H1 (cell line): ENCODE results near the gene PTPA. TPM values are rescaled to one million over a fixed set of nuclear protein-coding genes. Genes with fewer than 3 reads are reported as not detected.

Source experiments
- CTCF ChIA-PET: fragments of 300-600 bp; sonication (Branson Sonifier 250); formaldehyde crosslinking; loops from one replicate; lab custom pipeline; 2021; ENCODE audit not compliant: partially characterized antibody; lab: Charles Lee
- POLR2A ChIA-PET: fragments of 300-600 bp; sonication (Branson Sonifier 250); formaldehyde crosslinking; loops from one replicate; lab custom pipeline; 2021; ENCODE audit warnings: inconsistent platforms; ENCODE audit not compliant: partially characterized antibody; lab: Charles Lee
- DNase-seq, 2 experiments: peaks; one replicate each; pipeline versions ENCODE4 v3.0.0 to v3.0.0-alpha.2; 2010 to 2022; ENCODE audit warnings: low spot score in 2 of 2, low read depth in 1 of 2, mixed read lengths in 1 of 2
- FAIRE-seq: peaks from 2 replicates; lab custom pipeline; 2011; peaks lifted over from hg19 to GRCh38; lab: Jason Lieb, UNC
- H2AFZ ChIP-seq: 2 replicates; pipeline ENCODE4 v1.8.1; 2012; ENCODE audit warnings: low read length, inconsistent platforms
- H2AK5ac ChIP-seq: 2 replicates; pipeline ENCODE4 v1.6.1; 2013; ENCODE audit warnings: low read depth, low read length
- H2BK120ac ChIP-seq: replicated peaks from 2 replicates; pipeline ENCODE3; 2013; ENCODE audit warnings: low read depth, low read length, inconsistent platforms
- H2BK12ac ChIP-seq: 2 replicates; pipeline ENCODE4 v1.6.1; 2013; ENCODE audit warnings: low read depth, low read length
- H2BK15ac ChIP-seq: 2 replicates; pipeline ENCODE4 v1.6.1; 2013; ENCODE audit warnings: low read length
- H2BK20ac ChIP-seq: 2 replicates; pipeline ENCODE4 v1.6.1; 2013; ENCODE audit warnings: low read length
- H2BK5ac ChIP-seq: 2 replicates; pipeline ENCODE4 v1.6.1; 2013; ENCODE audit warnings: low read depth, low read length
- H3K14ac ChIP-seq: 2 replicates; pipeline ENCODE4 v1.6.1; 2013; ENCODE audit warnings: inconsistent platforms; ENCODE audit not compliant: insufficient read length
- H3K18ac ChIP-seq: 2 replicates; pipeline ENCODE4 v1.6.1; 2013; ENCODE audit warnings: low read length; ENCODE audit errors: extremely low read depth
- H3K23ac ChIP-seq: 2 replicates; pipeline ENCODE4 v1.6.1; 2013; ENCODE audit warnings: inconsistent platforms; ENCODE audit not compliant: insufficient read length
- H3K23me2 ChIP-seq: 2 replicates; pipeline ENCODE4 v1.6.1; 2013; ENCODE audit warnings: low read depth, low read length
- H3K27ac ChIP-seq: 2 replicates; pipeline ENCODE4 v1.6.1; 2011; ENCODE audit warnings: low read depth, low read length, inconsistent platforms
- H3K27me3 ChIP-seq, 4 experiments: replicated peaks in 1 of 4; 1 replicate in 1 of 4; 2 replicates in 3 of 4; pipeline versions ENCODE4 v1.6.1 to v1.8.1; 2011 to 2013; ENCODE audit warnings: low read length in 3 of 4, mild to moderate bottlenecking in 3 of 4, inconsistent platforms in 2 of 4, mixed read lengths in 2 of 4, moderate library complexity in 1 of 4; ENCODE audit not compliant: control insufficient read depth in 3 of 4, insufficient read depth in 3 of 4; ENCODE audit errors: extremely low read depth in 1 of 4
- H3K36me3 ChIP-seq, 4 experiments: 2 replicates each; pipeline versions ENCODE4 v1.6.1 to v1.8.1; 2011 to 2013; ENCODE audit warnings: mild to moderate bottlenecking in 4 of 4, low read length in 3 of 4, moderate library complexity in 2 of 4, control low read depth in 1 of 4, inconsistent platforms in 1 of 4; ENCODE audit not compliant: insufficient read depth in 4 of 4, control insufficient read depth in 2 of 4
- H3K4ac ChIP-seq: replicated peaks from 2 replicates; pipeline ENCODE3; 2013; ENCODE audit warnings: low read length, low read depth, mixed read lengths, inconsistent platforms; ENCODE audit not compliant: insufficient read length
- H3K4me1 ChIP-seq, 4 experiments: replicated peaks in 1 of 4; 1 replicate in 1 of 4; 2 replicates in 3 of 4; pipeline versions ENCODE4 v1.6.1 to v1.8.1; 2011 to 2013; ENCODE audit warnings: low read length in 3 of 4, inconsistent platforms in 2 of 4, mixed read lengths in 1 of 4; ENCODE audit not compliant: insufficient read depth in 4 of 4, control insufficient read depth in 3 of 4
- H3K4me2 ChIP-seq, 2 experiments: 2 replicates each; pipeline versions ENCODE4 v1.6.1 to v1.8.1; 2011 to 2013; ENCODE audit warnings: low read depth in 2 of 2, low read length in 2 of 2, control low read depth in 1 of 2, inconsistent platforms in 1 of 2, mild to moderate bottlenecking in 1 of 2; ENCODE audit not compliant: insufficient read depth in 1 of 2
- H3K4me3 ChIP-seq, 4 experiments: fragments of 200-600, 300-600 bp in 1 of 4; sonication (generic), shearing (Covaris generic), sonication (Bioruptor Twin) in 1 of 4; 2 replicates each; pipeline versions ENCODE4 v1.5.1 to v1.8.1; 2011 to 2016; ENCODE audit warnings: low read length in 4 of 4, low read depth in 3 of 4, control low read depth in 2 of 4, inconsistent platforms in 2 of 4, mild to moderate bottlenecking in 2 of 4, mixed read lengths in 1 of 4, moderate library complexity in 1 of 4; ENCODE audit not compliant: insufficient read depth in 2 of 4; ENCODE audit errors: extremely low read depth in 1 of 4
- H3K56ac ChIP-seq: replicated peaks from 2 replicates; pipeline ENCODE3; 2013; ENCODE audit warnings: low read depth, mild to moderate bottlenecking, mixed read lengths, low read length, inconsistent platforms; ENCODE audit not compliant: insufficient read length
- H3K79me1 ChIP-seq: 2 replicates; pipeline ENCODE4 v1.6.1; 2013; ENCODE audit warnings: low read depth, low read length, control low read depth
- H3K79me2 ChIP-seq, 2 experiments: 2 replicates each; pipeline versions ENCODE4 v1.6.1 to v1.8.1; 2012 to 2013; ENCODE audit warnings: low read length in 2 of 2, mild to moderate bottlenecking in 2 of 2, inconsistent platforms in 1 of 2; ENCODE audit not compliant: insufficient read depth in 2 of 2, control insufficient read depth in 1 of 2
- H3K9ac ChIP-seq, 4 experiments: replicated peaks in 1 of 4; 1 replicate in 1 of 4; 2 replicates in 3 of 4; pipeline versions ENCODE4 v1.6.1 to v1.8.1; 2011 to 2013; ENCODE audit warnings: low read depth in 3 of 4, low read length in 3 of 4, control low read depth in 2 of 4, mild to moderate bottlenecking in 2 of 4, moderate library complexity in 2 of 4, inconsistent platforms in 1 of 4; ENCODE audit errors: extremely low read depth in 1 of 4
- H3K9me3 ChIP-seq, 2 experiments: 2 replicates each; pipeline versions ENCODE4 v1.6.1 to v1.8.1; 2012 to 2013; ENCODE audit warnings: mild to moderate bottlenecking in 2 of 2, moderate library complexity in 2 of 2, control low read depth in 1 of 2, inconsistent platforms in 1 of 2, low read depth in 1 of 2, low read length in 1 of 2, mixed read lengths in 1 of 2; ENCODE audit not compliant: insufficient read depth in 2 of 2
- H4K20me1 ChIP-seq, 2 experiments: replicated peaks in 1 of 2; 2 replicates each; pipeline versions ENCODE3 to v1.8.1; 2011 to 2013; ENCODE audit warnings: inconsistent platforms in 2 of 2, low read length in 2 of 2, mild to moderate bottlenecking in 1 of 2; ENCODE audit not compliant: insufficient read depth in 2 of 2, control insufficient read depth in 1 of 2
- H4K5ac ChIP-seq: 2 replicates; pipeline ENCODE4 v1.6.1; 2013; ENCODE audit warnings: low read length, low read depth, mixed read lengths, inconsistent platforms; ENCODE audit not compliant: insufficient read length
- H4K8ac ChIP-seq: 2 replicates; pipeline ENCODE4 v1.8.0; 2013; ENCODE audit warnings: mild to moderate bottlenecking, moderate library complexity, low read length, inconsistent platforms; ENCODE audit not compliant: insufficient read depth; ENCODE audit errors: extremely low read depth
- H4K91ac ChIP-seq: replicated peaks from 2 replicates; pipeline ENCODE3; 2013; ENCODE audit warnings: low read length, mixed read lengths, inconsistent platforms; ENCODE audit not compliant: insufficient read length
- BRCA1 ChIP-seq: IDR thresholded peaks from 2 replicates; pipeline ENCODE4 v1.6.1; 2012; ENCODE audit warnings: low read depth, low read length, improper control_type of control experiment
- EZH2 ChIP-seq: fragments of 200-600 bp; sonication (generic); IDR thresholded peaks from 2 replicates; pipeline ENCODE4 v1.7.1; 2012; ENCODE audit warnings: low read depth, mild to moderate bottlenecking, moderate library complexity, low read length, inconsistent platforms; ENCODE audit not compliant: severe bottlenecking
- HDAC2 ChIP-seq, 2 experiments: fragments of 300-600 bp in 1 of 2; sonication (generic) in 1 of 2; IDR thresholded peaks; 2 replicates each; pipeline ENCODE4 v1.6.1; 2011 to 2012; ENCODE audit warnings: low read depth in 2 of 2, low read length in 2 of 2, mild to moderate bottlenecking in 2 of 2, moderate library complexity in 2 of 2, borderline replicate concordance in 1 of 2, inconsistent platforms in 1 of 2
- HDAC6 ChIP-seq: IDR thresholded peaks from one replicate; pipeline ENCODE4 v1.7.1; 2012; ENCODE audit warnings: low read depth, mild to moderate bottlenecking, inconsistent platforms, low read length, moderate library complexity
- JUND ChIP-seq: IDR thresholded peaks from 2 replicates; pipeline ENCODE4 v1.6.1; 2011; ENCODE audit warnings: mild to moderate bottlenecking, improper control_type of control experiment, low read length
- SUZ12 ChIP-seq: fragments of 200-600 bp; sonication (generic); IDR thresholded peaks from 2 replicates; pipeline ENCODE4 v1.6.1; 2012; ENCODE audit warnings: mild to moderate bottlenecking, inconsistent platforms, low read length, moderate library complexity, mixed read lengths
- TAF1 ChIP-seq: IDR thresholded peaks from 2 replicates; pipeline ENCODE4 v1.6.1; 2011; ENCODE audit warnings: mild to moderate bottlenecking, low read depth, low read length
- TAF7 ChIP-seq: optimal IDR thresholded peaks from 2 replicates; pipeline ENCODE3; 2011; ENCODE audit warnings: low read depth, mild to moderate bottlenecking, inconsistent platforms, low read length, moderate library complexity, borderline replicate concordance
- WGBS, 2 experiments: shearing (Covaris generic) in 1 of 2; methylation state at CpG; one replicate each; pipeline versions ENCODE4 v1.1.6 to v1.1.7; 2013 to 2015; ENCODE audit warnings: low lambda C conversion rate in 2 of 2, mixed read lengths in 2 of 2, inconsistent platforms in 1 of 2, low coverage in 1 of 2, missing lambda C conversion rate in 1 of 2; ENCODE audit not compliant: insufficient replicate concordance in 2 of 2, insufficient coverage in 1 of 2, insufficient read length in 1 of 2; ENCODE audit errors: extremely low coverage in 1 of 2, missing lambda C conversion rate in 1 of 2; 5-methylcytosine and 5-hydroxymethylcytosine counted together
- polyA plus RNA-seq, 7 experiments: library from polyadenylated mRNA; depleted of rRNA in 3 of 7; stranded (reverse) in 5 of 7; unstranded in 2 of 7; fragments of >200 nt in 5 of 7; fragments of 200-250 nt in 2 of 7; gene quantifications; 1 replicate in 5 of 7; 2 replicates in 1 of 7; 4 replicates in 1 of 7; pipeline versions ENCODE4 v1.2.1 to v1.2.3, GENCODE V29; 2011 to 2013; ENCODE audit warnings: missing spikeins in 2 of 7, mixed read lengths in 2 of 7
- total RNA-seq: library from RNA; stranded (reverse); fragmentation: NEBNext Ultra II Directional; extraction: Animal tissue kit (Norgen Biotek cat#: 25700); gene quantifications from 2 replicates; pipeline ENCODE4 v1.2.1, GENCODE V29; 2021

The PTPA gene
- total and polyA plus RNA-seq, 2 of the 8 experiments (the other 6 are each of a cell fraction or from before 2014, with no cell fraction given), result 114 to 145 TPM

DNA sequence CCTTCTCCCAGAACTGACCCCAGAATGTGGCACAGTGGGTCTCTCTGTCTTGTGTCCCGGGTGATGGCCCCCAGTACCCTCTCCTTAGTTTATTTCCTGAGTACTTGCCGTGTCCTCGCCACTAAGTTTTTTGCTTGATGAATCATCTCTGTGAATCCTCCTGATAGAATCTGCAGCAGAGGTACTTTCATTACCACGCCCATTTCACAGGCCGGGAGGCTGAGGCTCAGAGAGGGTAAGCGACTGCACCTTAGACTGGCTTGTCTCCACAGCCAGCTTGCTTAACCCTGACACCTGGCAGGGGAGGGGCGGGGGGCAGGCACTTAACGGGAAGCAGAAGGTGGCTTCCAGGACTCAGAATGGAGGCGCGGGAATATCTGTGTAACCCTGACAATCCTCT lies 74.8 kb downstream of the PTPA start:
- no peak overlapping the region for H2BK20ac ChIP-seq
- no peak overlapping the region for H2AFZ ChIP-seq
- H2BK5ac ChIP-seq, result no peak overlapping the region
- H3K27ac ChIP-seq, result no peak overlapping the region
- H2AK5ac ChIP-seq, result no peak overlapping the region
- H3K56ac ChIP-seq, result no peak overlapping the region
- H3K23me2 ChIP-seq, result peaks cover 7% of the 10 kb centered on the region
- H4K5ac ChIP-seq, result no peak overlapping the region
- peaks cover 0 to 5% of the 10 kb centered on the region in 2 experiments; a peak in 1 of 4 replicates for H3K9me3 ChIP-seq
- H3K14ac ChIP-seq, result no peak overlapping the region
- TF ChIP-seq HDAC6, result no peak
- TF ChIP-seq HDAC2 (IDR thresholded peaks at IDR 0.05; ENCODE audit: borderline replicate concordance in 1 of 2, low read depth in 2 of 2, low read length in 2 of 2), result no peak
- no peak for TF ChIP-seq TAF1
- TF ChIP-seq TAF7, result no peak
- TF ChIP-seq JUND, result no peak
- no peak for TF ChIP-seq BRCA1
- no peak for TF ChIP-seq SUZ12
- no peak for TF ChIP-seq EZH2
- DNase-seq (no peak), FAIRE-seq (no peak)
- H3K79me1 ChIP-seq, result no peaks in the 10 kb centered on the region
- no peak overlapping the region for H4K91ac ChIP-seq
- H3K4me2 ChIP-seq, result no peak overlapping the region
- H3K4me3 ChIP-seq, result no peak overlapping the region
- no peak overlapping the region for H2BK15ac ChIP-seq
- H2BK12ac ChIP-seq, result no peak overlapping the region
- no peaks in the 10 kb centered on the region for H3K36me3 ChIP-seq
- H3K4me1 ChIP-seq, result peaks cover 0 to 3% (median 1%) of the 10 kb centered on the region in 4 experiments; a peak in 2 of 7 replicates
- H4K8ac ChIP-seq, result no peak overlapping the region
- H3K18ac ChIP-seq, result no peak overlapping the region
- peaks cover 15 to 36% (median 33%) of the 10 kb centered on the region in 4 experiments for H3K27me3 ChIP-seq
- H3K23ac ChIP-seq, result no peak overlapping the region
- POLR2A ChIA-PET, result interaction anchor here (1.8 kb wide), 1 partner anchor 8 kb away, joined by 6 read pairs; the partner anchor contains the start of gene IER5L
- no peak overlapping the region for H3K4ac ChIP-seq
- WGBS, 2 experiments, result 90% methylated on average over 10 of the region's 10 CpGs; no CpG with 5 or more reads in 1 of the 2 experiments
- no peak overlapping the region for H2BK120ac ChIP-seq
- H3K79me2 ChIP-seq, result no peaks in the 10 kb centered on the region
- CTCF ChIA-PET, result interaction anchor here (27.8 kb wide), 1 partner anchor 39 kb away, joined by 831 read pairs; no protein-coding TSS in a partner anchor
- peaks cover 0 to 7% of the 10 kb centered on the region in 2 experiments for H4K20me1 ChIP-seq
- H3K9ac ChIP-seq, result no peak overlapping the region
